Testis (tissue), 3 donors: Measurements from ENCODE around the gene DDA1. TPM values are rescaled to one million over a fixed set of nuclear protein-coding genes. Genes with fewer than 3 reads are reported as not detected.

Experiments
- DNase-seq: peaks from one replicate; pipeline ENCODE4 v3.0.0-alpha.2; 2019
- H3K27ac ChIP-seq, 2 donors: fragments of 200-600 bp; sonication (generic); one replicate each; pipeline ENCODE4 v1.5.1; 2019
- H3K27me3 ChIP-seq: fragments of 200-600 bp; sonication (generic); one replicate; pipeline ENCODE4 v1.5.1; 2019
- H3K36me3 ChIP-seq: fragments of 200-600 bp; sonication (generic); one replicate; pipeline ENCODE4 v1.5.1; 2017; ENCODE audit warnings: low read depth; ENCODE audit errors: missing control alignments
- H3K4me1 ChIP-seq: fragments of 200-600 bp; sonication (generic); one replicate; pipeline ENCODE4 v1.5.1; 2019
- H3K4me3 ChIP-seq, 2 donors: fragments of 200-600 bp; sonication (generic); one replicate each; pipeline ENCODE4 v1.5.1; 2017 to 2019
- H3K9me3 ChIP-seq: fragments of 200-600 bp; sonication (generic); one replicate; pipeline ENCODE4 v1.5.1; 2017
- CTCF ChIP-seq, 3 experiments: fragments of 450-650 bp in 2 of 3; fragments of 200-600 bp in 1 of 3; sonication (generic) in 1 of 3; IDR thresholded peaks; one replicate each; pipeline ENCODE4 v1.5.1; 2016 to 2019; ENCODE audit warnings: antibody characterized with exemption in 3 of 3, mild to moderate bottlenecking in 2 of 3, moderate library complexity in 1 of 3
- POLR2A ChIP-seq: fragments of 450-650 bp; IDR thresholded peaks from one replicate; pipeline ENCODE4 v1.6.1; 2017; ENCODE audit warnings: antibody characterized with exemption, mild to moderate bottlenecking, moderate library complexity
- WGBS, 2 donors: methylation state at CpG; one replicate each; pipeline ENCODE4 v1.1.5; 2018; 5-methylcytosine and 5-hydroxymethylcytosine counted together
- intact Hi-C: fragments of 100-400 bp; cut with DNase I; formaldehyde crosslinking; loops from one replicate; pipeline ENCODE4 v1.15.1; 2023; ENCODE audit warnings: low total_unique reads
- polyA plus RNA-seq: library from polyadenylated mRNA; stranded (reverse); fragments of 350-450 nt; fragmentation: Illumina TruSeq; extraction: RNeasy Lipid Tissue Mini Kit (QIAGEN cat#74804); gene quantifications from one replicate; pipeline ENCODE4 v1.2.3, GENCODE V29; 2014; ENCODE audit warnings: low read depth, low replicate concordance; ENCODE audit not compliant: insufficient read depth
- total RNA-seq, 2 donors: library from RNA; depleted of rRNA; stranded (reverse); fragments of >200 nt; gene quantifications; one replicate each; pipeline ENCODE4 v1.2.3, GENCODE V29; 2016

The DDA1 gene
- total and polyA plus RNA-seq, 3 donors from 2014 or later, result 46.4 to 123 (median 55.5) TPM

DNA sequence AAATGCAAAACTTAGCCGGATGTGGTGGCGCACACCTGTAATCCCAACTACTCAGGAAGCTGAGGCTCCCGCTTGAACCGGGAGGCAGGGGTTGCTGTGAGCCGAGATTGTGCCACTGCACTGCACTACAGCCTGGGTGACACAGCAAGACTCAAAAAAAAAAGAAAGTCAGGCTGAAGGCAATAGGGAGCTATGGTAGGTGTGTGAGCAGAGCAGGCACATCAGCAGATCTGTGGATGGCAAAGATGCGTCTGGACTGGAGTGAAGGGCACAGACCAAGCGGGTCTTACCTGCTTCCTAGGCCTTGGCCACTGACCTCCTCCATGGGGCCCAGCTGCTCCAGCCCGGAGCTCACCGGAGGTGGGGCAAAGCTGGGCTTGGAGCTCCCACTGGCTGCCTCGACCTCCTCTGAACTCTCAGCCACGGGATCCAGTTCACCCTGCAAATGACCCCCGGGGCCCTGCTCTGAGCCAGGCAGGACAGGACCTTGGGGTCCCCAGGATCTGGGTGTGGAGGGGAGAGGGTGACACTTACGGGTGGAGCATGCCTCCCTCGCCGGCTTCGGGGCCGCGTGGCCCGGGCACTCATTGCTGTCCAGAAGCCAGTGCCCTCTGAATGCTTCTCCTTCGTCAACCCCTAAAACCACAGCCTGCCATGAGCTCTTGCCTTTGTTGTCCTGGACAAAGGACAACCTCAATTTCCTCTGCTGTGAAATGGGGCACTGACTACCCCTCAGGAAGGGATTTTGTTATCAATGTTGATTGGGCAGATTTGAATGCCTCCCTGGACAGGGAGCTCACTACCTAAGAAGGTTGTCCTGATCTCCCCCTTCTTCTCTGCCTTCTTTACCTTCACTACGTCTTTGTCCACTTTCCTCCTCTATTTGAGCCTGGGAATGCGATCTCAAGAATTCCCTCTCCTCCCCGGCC lies 45.4 kb upstream of the DDA1 start:
- DNase-seq, result no peak
- intact Hi-C loops, result no loop called here
- no peaks in the 10 kb centered on the region for H3K36me3 ChIP-seq
- H3K4me1 ChIP-seq, result peaks cover 6% of the 10 kb centered on the region
- peak overlapping the region; percentile 33 to 36 for H3K27ac ChIP-seq
- TF ChIP-seq POLR2A (no peak), CTCF (IDR thresholded peaks at IDR 0.05) (no peak)
- H3K27me3 ChIP-seq, result no peaks in the 10 kb centered on the region
- H3K9me3 ChIP-seq, result no peaks in the 10 kb centered on the region
- WGBS, 2 donors, result 81 to 87% methylated on average over 17 to 23 of the region's 23 CpGs
- H3K4me3 ChIP-seq, result peak overlapping the region in 1 of 2 donors; percentile 13

DNA sequence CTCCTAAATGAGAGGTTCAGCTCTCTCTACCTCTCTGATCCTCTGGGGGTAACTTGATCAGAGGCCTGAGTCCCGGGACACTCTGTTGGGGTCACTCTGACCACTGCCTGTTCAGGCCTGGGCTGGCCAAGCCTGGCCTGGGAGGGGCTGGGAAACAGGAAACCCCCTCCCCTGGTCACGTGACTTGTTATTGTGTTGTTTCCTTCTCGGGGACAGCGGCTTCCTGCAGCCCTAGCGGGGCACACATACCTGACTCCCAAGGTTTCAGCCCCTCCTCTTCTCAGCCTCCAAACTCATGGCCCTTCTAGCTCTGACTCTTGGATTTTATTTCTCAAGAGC lies 44.8 kb upstream of the DDA1 start, which contains the start of gene USHBP1:
USHBP1 (minus strand) TSS at position 105 of the 339 bp plus-strand sequence. CDS start 446 bp downstream, outside the sequence.
- Histone ChIP-seq H3K4me1 (peaks cover 6% of the 10 kb centered on the region), H3K9me3 (no peaks in the 10 kb centered on the region), H3K27ac (peak within 1 kb of the TSS; percentile 33 to 36), H3K36me3 (no peaks in the 10 kb centered on the region), H3K4me3 (peak within 1 kb of the TSS in 1 of 2 donors; percentile 13), H3K27me3 (no peaks in the 10 kb centered on the region)
- 51 to 63% methylated on average over 5 of the region's 5 CpGs for WGBS, 2 donors
- TF ChIP-seq POLR2A (no peak), CTCF (IDR thresholded peaks at IDR 0.05) (no peak)
- no peak for DNase-seq
- intact Hi-C loops, result no loop called here

DNA sequence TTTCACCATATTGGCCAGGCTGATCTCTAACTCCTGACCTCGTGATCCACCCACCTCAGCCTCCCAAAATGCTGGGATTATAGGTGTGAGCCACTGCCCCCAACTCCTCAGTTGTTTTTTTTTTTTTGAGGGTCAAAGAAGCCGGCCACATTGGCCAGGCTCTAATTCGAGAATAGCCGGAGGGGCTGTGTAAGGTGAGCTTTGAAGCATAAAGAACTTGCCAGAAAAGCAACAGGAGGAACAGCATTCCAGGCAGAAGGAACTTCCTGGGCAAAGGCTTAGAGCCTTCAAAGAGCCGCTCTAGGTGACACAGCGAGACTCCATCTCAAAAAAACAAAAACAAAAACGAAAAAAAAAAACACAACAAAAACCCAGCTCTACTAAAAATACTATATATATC lies 43.3 kb upstream of the DDA1 start:
- WGBS, 2 donors, result 78 to 81% methylated on average over 7 of the region's 7 CpGs
- Histone ChIP-seq H3K36me3 (no peaks in the 10 kb centered on the region), H3K4me1 (peaks cover 6% of the 10 kb centered on the region), H3K4me3 (no peak overlapping the region), H3K27me3 (no peaks in the 10 kb centered on the region), H3K27ac (no peak overlapping the region), H3K9me3 (no peaks in the 10 kb centered on the region)
- intact Hi-C loops, result no loop called here
- no peak for DNase-seq
- TF ChIP-seq POLR2A (no peak), CTCF (IDR thresholded peaks at IDR 0.05) (no peak)

DNA sequence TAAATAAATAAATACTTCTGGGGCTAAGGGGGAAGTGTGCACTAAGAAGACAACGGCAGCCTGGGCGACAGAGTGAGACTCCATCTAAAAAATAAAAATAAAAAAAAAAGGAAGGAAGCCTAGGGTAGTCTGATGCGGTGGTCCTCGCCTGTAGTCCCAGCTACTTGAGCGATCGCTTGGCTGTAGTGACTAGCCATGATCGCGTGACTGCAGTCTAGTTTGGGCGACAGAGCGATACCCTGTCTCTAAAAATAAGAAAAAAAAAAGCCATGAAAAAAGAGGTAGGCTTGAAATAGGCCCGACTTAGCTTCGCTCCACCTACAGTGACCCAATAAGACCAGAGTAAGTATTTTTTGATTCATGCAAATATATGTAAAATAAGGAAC lies 42.8 kb upstream of the DDA1 start:
- 43 to 61% methylated on average over 12 of the region's 12 CpGs for WGBS, 2 donors
- H3K36me3 ChIP-seq, result no peaks in the 10 kb centered on the region
- H3K4me1 ChIP-seq, result peaks cover 6% of the 10 kb centered on the region
- no peaks in the 10 kb centered on the region for H3K27me3 ChIP-seq
- intact Hi-C loops, result no loop called here
- H3K27ac ChIP-seq, result no peak overlapping the region
- no peak for DNase-seq
- no peaks in the 10 kb centered on the region for H3K9me3 ChIP-seq
- TF ChIP-seq POLR2A (no peak), CTCF (IDR thresholded peaks at IDR 0.05) (no peak)
- no peak overlapping the region for H3K4me3 ChIP-seq
